Measurements from ENCODE around the gene SORBS1.

SORBS1 gene

DNA sequence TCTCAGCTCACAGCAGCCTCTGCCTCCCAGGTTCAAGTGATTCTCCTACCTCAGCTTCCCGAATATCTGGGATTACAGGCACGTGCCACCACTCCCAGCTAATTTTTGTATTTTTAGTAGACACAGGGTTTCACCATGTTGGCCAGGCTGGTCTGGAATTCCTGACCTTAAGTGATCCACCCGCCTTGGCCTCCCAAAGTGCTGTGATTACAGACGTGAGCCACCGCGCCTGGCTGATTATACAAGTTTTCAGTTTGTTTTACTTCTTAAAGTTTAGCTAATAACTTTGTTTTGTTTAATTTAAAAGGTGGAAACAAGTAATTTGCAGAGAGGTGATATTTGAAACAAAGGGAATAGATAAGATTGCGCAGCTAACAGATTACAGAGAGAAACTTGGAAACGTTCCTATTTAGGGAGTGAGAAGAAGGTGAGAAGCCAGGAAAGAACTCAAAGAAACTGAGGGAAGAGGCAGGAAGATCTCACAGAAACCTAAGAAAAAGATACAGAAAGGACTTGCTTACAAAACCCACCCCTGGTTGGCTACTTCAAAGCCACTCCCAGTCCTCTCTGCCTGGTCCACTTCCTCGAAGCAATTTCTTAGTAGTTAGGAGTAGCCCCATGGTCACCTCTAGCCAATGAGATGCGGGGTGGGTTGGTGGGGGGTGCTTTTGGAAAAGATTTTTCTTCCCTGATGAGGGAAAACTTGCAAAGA, 255.4 kb downstream of the SORBS1 start:
- no peak for DNase-seq

DNA sequence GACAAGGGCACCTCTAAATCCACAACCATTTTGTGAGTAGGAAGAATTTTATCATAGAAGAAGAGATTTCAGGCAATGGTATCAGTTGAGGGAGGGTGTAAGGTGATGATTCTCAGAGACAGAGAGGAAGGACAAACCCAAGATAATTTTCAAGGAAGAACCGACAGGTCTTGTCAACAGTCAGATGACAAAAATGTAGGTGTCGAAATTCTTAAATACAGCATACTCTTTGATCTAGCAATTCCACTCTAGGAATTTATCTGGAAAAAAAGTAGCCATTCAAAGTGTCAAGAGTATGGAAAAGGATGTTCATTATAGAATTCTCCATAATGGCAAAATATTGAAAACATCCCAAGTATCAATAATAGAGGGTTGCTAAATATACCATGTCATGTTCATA, 256.2 kb downstream of the SORBS1 start:
- no peak for DNase-seq

GRCh38 chr10:95304463-95304862, 256.7 kb downstream of the SORBS1 start:
- no peak for DNase-seq

DNA sequence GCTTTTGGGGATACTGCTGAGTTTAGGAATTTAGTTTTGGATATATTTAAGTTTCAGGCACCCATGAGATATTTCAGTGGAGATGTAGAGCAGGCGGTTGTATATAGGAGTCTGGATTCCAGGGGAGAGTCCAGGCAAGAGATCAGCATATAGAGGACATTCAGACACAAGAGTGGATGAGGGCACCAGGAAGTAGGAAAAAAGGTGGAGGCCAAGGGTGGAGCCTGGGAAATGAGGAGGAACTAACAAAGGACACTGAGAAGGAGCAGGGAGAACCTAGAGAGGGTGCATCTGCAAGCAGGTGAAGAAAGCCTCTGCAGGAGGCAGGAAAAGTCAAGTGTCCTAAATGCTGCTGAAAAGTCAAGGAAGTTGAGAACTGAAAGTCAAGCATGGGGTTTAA, 257.2 kb downstream of the SORBS1 start:
- DNase-seq: no peak

GRCh38 chr10:95303535-95303934, 257.6 kb downstream of the SORBS1 start:
- no peak for DNase-seq

GRCh38 chr10:95300022-95300539, 261.1 kb downstream of the SORBS1 start:
- no peak for DNase-seq

DNA sequence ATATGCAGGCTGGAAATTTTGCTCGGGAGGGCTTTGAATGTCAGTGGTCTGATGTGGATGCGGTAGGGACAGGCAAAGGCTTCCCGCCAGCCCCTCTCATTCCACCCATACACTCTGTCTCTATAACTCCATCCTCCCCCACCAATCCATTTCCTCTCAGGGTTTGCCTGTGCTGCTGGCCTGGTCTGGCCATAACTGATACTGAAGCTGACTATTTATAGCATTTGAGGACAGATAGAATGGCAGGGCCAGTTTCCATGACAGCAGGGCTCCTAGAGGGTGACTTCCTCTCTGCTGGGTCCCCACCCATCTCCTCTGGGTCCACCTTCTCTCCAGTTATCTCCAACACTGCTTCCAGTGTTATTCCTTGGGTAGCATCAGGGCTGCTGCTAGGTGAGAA, 263.8 kb downstream of the SORBS1 start:
- no peak for DNase-seq

DNA sequence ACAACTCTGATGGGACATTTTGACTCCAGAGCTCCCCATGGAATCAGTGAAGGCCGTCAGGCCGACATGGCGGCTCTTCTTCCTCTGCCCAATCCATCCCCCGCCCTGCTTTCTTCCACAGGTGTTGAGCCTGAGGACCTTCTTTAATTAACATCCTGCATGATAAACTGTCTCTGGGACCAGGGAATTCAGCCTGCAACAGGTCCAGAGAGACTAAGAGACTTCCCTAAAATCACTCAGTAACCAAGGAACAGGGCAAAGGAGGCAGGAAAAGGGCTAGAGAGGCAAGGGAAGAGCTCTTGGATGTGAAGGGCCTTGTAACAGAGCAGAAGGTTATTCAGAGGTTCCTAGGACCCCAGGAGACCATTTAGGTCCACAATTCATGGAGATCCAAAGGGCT, 264.4 kb downstream of the SORBS1 start:
- DNase-seq: no peak

DNA sequence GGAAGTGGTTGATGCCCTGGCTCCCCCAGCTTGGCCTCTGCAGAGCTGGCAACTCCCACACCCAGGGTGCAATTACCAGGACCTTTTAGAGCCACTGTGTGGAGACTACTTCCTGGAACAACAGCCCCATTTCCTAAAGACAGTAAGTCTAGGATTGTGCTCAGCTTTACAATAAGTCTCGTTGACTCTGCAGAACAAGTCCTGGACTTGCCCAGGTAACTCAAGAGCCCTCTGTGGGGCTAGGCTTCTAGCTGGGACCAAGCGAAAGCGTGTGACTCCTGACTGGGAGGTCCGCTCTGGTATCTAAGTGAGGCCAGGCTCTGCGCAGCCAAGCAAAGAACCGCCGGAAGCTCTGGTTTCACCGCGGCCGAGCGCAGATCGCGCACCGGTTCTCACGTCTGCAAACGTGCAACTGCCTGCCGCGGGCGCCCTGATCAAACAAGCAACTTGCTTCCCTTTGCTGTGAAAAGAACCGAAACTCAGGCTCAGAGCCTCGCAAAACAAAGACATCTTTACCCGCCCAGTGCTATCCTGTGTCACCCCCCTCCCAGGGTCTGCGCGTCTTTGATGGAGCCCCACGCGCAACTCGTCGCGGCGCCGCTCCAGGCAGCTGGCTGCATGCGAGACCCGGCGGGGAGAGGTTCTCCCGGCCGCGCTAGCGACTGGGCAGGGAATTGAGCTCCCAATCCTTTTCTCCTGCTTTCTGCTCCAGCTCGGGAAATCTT, 266.0 kb downstream of the SORBS1 start:
- DNase-seq: peak; percentile 44

DNA sequence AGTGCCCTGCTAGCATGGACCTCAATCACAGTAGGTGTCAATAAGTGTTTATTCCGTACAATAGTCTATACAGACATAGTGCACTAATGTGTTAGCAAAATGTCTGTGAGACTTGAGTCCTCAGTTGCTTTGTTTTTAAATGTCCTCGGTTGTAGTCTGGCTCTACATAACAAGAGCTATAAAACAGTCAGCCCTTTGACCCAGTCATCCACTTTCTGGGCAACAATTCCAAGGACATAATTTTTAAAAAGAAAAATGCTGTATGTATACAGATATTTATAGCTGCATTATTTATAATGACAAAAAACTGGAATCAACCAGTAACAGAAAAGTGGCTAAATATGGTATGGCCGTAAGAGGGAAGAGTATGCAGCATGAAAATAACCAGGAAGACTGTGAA, 267.5 kb downstream of the SORBS1 start:
- no peak for DNase-seq

GRCh38 chr10:95291365-95292039, 269.7 kb downstream of the SORBS1 start:
- no peak for DNase-seq

DNA sequence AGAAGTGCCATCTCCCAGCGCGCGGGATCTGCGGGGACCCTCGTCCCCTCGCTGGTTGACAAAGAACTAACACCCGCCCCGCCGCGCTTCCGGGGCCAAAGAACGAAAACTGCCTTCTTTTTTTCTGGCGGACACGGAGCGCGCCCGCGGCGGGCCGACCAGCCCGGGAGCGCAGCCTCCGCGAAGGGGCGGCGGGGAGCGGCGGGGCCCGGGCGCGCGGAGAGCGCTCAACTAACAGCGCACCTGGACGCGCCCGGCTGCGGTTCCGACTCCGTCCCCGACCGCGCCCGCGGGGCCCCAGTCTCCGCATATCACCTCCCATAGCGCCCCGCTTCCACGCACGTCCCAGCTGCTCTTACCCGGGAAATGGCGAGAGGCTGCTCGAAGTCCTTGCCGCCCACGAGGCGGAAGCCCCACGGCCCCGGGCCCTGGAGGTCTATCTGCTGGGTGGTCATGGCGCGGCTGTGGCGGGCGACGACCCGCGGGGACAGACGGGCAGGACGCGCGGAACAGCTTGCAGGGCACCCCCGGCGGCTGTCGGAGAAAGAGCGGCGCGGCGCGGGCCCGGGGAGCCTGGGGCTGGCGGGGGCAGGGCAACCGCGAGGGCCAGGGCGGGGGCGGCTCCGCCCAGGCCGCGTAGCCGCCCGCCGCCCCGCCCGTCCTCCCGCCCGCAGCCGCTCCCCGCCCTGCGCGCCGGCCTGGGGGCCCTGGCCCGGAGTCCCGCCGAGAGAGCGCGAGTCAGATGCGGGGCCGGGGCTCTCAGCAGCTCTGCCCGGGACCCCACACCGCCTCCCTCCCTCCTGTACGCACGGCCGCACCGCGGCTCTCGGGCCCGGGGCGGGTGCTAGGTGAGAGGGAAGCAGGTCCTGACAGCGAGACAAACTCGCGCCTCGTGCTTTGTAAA, 270.5 kb downstream of the SORBS1 start, which contains the start of gene PDLIM1:
Gene PDLIM1, minus strand, starts transcription at position 543 of the 904 bp plus-strand sequence. Its CDS starts 88 bp downstream, at position 455.
- DNase-seq: peak; percentile 38

GRCh38 chr10:95289921-95290421, 271.2 kb downstream of the SORBS1 start:
- DNase-seq: no peak

DNA sequence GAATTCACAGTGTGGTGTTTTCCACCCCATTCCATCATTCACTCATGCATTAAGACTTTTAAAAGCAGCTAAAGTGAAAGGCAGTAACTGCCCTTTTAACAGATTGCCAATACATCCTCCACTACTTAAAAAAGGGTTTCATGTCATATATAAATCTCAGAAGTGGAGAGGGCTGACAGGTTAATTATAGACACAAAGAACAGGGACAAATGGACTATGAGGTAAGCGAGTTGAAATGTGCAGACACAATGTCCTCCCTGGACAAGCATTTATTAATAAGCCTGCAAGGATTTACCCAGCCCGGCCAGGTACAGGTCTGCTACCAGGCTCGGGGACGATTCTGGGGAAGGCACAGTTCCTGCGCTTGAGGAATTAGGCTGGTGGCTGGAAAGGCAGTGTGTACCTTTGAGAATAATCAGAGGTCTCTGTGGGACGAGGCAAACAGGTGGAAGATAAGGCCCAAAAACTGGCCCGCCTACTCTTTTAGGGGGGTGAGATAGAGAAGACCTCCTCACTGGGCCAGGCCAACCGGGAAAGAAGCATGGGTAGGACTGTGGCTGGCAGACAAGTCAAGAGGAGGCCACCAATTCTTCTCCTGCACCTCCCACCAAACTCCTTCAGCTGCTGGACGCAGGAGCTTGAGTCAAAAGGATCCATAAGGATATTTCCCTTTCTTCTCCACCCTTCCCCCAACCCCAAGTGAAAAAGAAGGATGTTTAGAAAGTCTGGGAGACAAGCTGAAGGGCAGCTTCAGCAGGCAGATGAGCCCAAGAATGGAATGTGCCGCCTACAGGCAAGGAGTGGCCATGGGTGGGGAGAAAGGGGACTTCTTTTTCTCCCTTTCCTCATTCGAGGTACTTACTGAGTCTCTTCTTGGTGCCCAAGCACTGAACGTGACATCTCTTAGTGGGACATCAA, 271.9 kb downstream of the SORBS1 start:
- no peak for DNase-seq

GRCh38 chr10:95288303-95288702, 272.9 kb downstream of the SORBS1 start:
- DNase-seq: no peak

GRCh38 chr10:95287281-95287680, 273.9 kb downstream of the SORBS1 start:
- DNase-seq: no peak

GRCh38 chr10:95286707-95287106, 274.5 kb downstream of the SORBS1 start:
- no peak for DNase-seq

GRCh38 chr10:95285556-95285955, 275.6 kb downstream of the SORBS1 start:
- no peak for DNase-seq

DNA sequence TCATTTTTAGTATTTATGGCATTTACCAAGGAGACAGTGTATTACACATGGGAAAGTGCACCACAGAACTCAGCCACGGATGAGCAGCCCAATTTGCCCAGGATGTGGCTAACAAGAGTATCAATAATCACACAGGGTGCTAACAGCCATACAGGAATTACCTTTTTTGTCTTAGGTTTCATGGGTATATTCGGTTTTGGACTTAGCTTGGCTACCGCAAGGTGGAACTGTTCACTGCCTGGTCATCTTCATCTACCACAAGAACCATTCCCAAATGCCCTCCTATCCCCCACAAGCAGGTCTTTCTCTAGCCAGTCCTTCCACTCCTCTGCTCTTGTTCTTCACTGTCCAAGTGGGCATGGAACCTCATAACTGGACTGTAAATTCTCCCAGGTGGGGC, 276.4 kb downstream of the SORBS1 start:
- DNase-seq: no peak

DNA sequence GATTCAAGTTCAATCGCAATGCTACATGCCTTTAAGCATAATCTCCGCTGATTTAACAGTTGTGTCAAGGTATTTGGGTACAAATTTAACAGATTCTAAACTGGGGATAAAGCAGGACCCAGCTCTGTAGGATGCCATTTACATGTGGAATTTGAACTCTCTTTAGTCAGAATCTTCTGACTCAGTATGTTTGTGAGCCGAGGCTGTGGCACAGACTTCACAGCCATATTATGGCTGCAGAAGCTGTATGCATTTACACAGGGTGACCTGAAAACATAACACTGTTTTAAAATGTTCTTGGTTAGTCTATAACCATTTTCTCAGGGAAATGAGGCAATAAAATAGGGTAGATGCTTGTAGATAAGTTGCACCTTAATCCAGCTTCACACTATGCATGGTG, 279.1 kb downstream of the SORBS1 start:
- no peak for DNase-seq

DNA sequence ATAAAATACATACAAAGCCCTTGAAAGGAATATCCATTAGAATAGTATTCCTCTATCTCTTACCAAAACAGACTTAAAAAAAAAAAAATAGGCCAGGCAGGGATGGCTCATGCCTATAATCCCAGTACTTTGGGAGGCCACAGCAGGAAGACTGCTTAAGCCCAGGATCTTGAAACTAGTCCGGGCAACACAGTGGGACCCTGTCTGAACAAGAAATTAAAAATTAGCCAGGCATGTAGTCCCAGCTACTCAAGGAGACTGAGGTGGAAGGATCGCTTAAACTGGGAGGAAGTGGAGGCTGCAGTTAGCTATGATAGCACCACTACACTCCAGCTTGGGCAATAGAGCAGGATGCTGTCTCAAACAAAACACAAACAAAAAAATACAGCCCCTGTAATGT, 280.0 kb downstream of the SORBS1 start:
- DNase-seq: no peak

All from CD4-positive, alpha-beta T cell treated with Interleukin-17A for 1 hour (primary cell).